ENCODE data around the gene CCNT2.
"Not testable (repeated sequence)": the region's sequence is repeated elsewhere in the genome, so short reads cannot be mapped to it uniquely, and the experiment has no call there.

The CCNT2 gene

GRCh38 chr2:134976074-134976702, 57.6 kb downstream of the CCNT2 start:
- no peak for DNase-seq

- not testable (repeated sequence) for DNase-seq
Observed at GRCh38 chr2:134977104-134977503, 58.5 kb downstream of the CCNT2 start.

- DNase-seq = no peak
Observed at GRCh38 chr2:134979221-134979620, 60.6 kb downstream of the CCNT2 start.

- no peak for DNase-seq
Observed at GRCh38 chr2:134980639-134981038, 62.0 kb downstream of the CCNT2 start.

GRCh38 chr2:134982603-134983002, 64.0 kb downstream of the CCNT2 start:
- DNase-seq = no peak

DNA sequence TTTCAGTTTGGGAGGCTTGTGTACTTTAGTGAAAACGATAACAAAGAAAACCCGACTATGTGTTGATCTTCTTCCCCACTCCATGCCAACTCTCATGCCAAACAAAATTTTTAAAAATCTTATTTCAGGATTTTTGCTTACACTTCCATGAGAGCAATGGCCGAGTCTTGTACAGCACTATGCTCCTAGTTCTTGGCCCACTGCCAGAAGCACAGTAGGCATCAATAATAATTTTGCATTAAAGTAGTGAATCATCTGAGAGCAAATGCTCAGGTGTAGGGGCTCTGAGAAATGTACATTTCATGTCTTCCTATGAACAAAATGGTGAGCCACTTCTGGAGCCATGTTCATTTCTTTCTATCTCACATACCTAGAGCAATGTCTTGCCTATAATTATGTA, 66.4 kb downstream of the CCNT2 start:
- DNase-seq = no peak

DNA sequence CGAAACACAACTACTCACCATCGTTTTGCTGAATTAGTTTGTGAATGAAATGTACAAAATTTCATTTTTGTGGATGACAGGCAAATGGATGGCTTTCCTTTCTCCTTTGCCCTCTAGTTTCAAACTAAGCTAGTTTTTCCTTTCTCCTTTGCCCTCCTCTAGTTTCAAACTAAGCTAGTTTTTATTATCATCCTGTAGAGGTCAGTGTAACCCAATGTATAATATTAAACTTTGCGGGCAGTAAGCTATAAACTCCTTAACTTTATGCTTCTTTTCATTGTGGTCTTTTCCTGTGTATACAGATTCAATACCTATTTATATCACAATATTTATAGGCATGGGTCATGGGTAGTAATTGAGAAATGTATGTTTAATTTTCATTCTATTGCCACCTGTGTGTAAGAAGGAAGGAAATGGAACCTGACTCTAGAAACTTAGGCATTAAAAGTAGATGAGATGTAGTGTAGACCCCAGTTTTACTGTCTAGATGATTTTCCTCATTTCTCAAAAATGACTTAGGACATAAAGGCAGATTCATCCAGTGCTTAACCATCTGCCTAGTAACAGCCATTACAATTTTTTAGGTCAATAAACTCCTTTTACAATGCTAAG, 70.5 kb downstream of the CCNT2 start:
- no peak for DNase-seq

DNA sequence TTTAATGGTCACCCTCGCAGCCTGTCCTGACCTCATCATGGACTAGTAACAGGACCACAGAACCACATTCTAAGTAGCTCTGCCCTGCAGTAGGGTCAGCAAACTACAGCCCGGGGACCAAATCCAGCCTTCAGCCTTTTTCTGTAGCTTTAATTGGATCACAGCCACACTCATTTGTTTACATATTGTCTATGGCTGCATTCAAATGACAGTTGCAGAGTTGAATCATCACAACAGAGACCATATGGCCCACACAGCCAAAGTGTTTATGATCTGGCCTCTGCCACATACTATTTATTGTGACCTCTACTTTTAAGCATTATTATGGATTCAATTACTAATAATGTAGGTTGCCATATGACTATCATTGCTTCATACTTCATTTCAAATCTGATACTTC, 80.9 kb downstream of the CCNT2 start:
- DNase-seq = no peak

GRCh38 chr2:135002836-135003235, 84.2 kb downstream of the CCNT2 start:
- no peak for DNase-seq

GRCh38 chr2:135004005-135004746, 85.6 kb downstream of the CCNT2 start:
- peak; percentile 72 for DNase-seq

DNA sequence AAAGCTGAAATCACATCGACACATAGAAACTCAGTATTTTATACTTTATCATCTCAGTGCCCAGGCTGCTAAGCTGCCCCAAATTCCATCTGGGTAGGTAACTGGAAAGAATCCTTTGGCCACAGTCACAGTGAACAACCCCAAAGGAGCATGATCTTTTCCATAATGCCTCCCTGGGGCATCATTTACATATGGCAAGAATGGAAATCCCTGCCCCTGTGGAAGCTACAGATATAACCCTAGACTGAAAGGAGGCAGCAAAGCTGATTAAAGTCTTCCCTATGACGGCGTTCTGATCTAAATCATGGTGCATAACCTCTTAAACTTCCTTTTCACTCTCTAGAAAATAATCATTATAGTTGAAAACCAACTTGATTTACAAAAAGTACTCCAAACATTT, 87.1 kb downstream of the CCNT2 start:
- DNase-seq = no peak
